Measurements from ENCODE around the gene ADAMTSL3.

DNA sequence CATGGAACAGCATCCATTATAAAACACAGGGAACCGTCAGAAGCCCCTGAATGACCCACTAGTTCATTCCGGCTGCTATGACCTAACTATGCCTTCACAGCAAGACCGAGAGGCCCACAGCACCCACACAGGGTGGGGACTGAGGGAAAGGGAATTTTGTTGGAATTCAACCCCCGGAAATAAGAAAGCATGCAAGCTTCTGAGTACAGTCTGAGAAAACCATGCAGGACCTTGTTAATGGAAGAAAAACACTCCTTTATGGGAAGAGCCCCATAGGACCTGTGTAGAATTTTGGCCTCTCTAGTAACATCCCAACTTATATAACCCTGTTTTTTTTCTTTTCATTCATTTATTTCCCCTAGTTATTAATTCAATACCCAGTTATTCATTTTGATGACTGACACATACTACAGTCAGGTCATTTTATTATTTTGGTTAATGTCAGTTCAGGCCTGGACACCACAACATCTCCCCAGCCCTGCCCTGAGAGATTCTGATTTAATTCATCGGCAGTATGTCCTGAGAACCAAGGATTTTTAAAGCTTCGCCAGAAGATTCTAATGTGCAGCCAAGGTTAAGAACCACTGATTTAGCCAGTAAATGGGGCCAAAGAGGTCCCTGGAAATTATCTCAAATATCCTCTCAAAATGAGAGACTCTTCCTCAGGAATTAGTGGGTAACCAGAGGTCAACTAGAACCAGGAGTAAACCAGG is 350.0 kb downstream of the ADAMTSL3 start:
- TF ChIP-seq, protein P1, sequence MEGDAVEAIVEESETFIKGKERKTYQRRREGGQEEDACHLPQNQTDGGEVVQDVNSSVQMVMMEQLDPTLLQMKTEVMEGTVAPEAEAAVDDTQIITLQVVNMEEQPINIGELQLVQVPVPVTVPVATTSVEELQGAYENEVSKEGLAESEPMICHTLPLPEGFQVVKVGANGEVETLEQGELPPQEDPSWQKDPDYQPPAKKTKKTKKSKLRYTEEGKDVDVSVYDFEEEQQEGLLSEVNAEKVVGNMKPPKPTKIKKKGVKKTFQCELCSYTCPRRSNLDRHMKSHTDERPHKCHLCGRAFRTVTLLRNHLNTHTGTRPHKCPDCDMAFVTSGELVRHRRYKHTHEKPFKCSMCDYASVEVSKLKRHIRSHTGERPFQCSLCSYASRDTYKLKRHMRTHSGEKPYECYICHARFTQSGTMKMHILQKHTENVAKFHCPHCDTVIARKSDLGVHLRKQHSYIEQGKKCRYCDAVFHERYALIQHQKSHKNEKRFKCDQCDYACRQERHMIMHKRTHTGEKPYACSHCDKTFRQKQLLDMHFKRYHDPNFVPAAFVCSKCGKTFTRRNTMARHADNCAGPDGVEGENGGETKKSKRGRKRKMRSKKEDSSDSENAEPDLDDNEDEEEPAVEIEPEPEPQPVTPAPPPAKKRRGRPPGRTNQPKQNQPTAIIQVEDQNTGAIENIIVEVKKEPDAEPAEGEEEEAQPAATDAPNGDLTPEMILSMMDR (conservative IDR thresholded peaks at IDR 0.05; ENCODE audit: low read length), result no peak
- TF ChIP-seq EZH2phosphoT487 (IDR thresholded peaks at IDR 0.05; ENCODE audit: borderline replicate concordance), result no peak
